SK-N-SH treated with all-trans-retinoic acid at 6 μM for 48 hours (cell line): ENCODE results near the gene INTS1.

Experiments used
- BACH2 ChIP-seq: fragments of 250-450 bp; sonication (Bioruptor Pico); IDR thresholded peaks from 2 replicates; pipeline ENCODE4 v1.9.0; 2021; ENCODE audit warnings: mild to moderate bottlenecking, borderline replicate concordance
- OSR1 ChIP-seq: fragments of 250-450 bp; sonication (Bioruptor Pico); IDR thresholded peaks from 2 replicates; pipeline ENCODE4 v1.8.0; 2022; ENCODE audit warnings: moderate library complexity, mild to moderate bottlenecking, inconsistent platforms
- RARB ChIP-seq: fragments of 250-450 bp; sonication (Bioruptor Pico); IDR thresholded peaks from 2 replicates; pipeline ENCODE4 v1.8.0; 2021; ENCODE audit warnings: mild to moderate bottlenecking, moderate library complexity
- TF ChIP-seq, protein P1 (sequence below): fragments of 250-450 bp; sonication (Bioruptor Pico); IDR thresholded peaks from 2 replicates; pipeline ENCODE4 v1.8.0; 2020; ENCODE audit warnings: mild to moderate bottlenecking, moderate library complexity, borderline replicate concordance
- TF ChIP-seq, protein P2 (sequence below): fragments of 250-450 bp; sonication (Bioruptor Pico); IDR thresholded peaks from 2 replicates; pipeline ENCODE4 v1.8.0; 2021; ENCODE audit warnings: low read depth, mild to moderate bottlenecking, moderate library complexity, borderline replicate concordance
- TF ChIP-seq, protein P3 (sequence below): fragments of 250-450 bp; sonication (Bioruptor Pico); IDR thresholded peaks from 2 replicates; pipeline ENCODE4 v1.5.0; 2020; ENCODE audit warnings: mild to moderate bottlenecking, moderate library complexity

DNA sequence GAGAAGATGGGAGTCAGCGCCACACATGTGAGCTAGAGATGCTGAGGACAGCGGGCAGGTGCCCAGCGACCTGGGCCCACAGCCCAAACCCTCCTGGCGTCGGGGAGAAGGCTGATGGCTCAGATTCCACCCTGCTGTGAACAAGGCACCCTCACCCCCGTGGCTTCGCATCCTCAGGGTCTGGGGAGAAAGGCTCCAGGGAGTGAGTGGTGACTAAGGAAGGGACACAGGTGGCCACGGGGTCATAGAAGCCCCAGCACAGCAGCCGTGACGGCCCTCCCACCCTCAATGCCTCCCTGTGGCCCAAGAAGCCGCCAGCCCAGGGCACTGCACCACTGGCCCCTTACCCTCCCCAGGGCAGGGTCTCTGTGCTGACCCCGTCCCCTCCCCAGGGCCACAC is 19.6 kb downstream of the INTS1 start:
- TF ChIP-seq, protein P1, sequence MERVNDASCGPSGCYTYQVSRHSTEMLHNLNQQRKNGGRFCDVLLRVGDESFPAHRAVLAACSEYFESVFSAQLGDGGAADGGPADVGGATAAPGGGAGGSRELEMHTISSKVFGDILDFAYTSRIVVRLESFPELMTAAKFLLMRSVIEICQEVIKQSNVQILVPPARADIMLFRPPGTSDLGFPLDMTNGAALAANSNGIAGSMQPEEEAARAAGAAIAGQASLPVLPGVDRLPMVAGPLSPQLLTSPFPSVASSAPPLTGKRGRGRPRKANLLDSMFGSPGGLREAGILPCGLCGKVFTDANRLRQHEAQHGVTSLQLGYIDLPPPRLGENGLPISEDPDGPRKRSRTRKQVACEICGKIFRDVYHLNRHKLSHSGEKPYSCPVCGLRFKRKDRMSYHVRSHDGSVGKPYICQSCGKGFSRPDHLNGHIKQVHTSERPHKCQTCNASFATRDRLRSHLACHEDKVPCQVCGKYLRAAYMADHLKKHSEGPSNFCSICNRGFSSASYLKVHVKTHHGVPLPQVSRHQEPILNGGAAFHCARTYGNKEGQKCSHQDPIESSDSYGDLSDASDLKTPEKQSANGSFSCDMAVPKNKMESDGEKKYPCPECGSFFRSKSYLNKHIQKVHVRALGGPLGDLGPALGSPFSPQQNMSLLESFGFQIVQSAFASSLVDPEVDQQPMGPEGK = no peak
- TF ChIP-seq, protein P2, sequence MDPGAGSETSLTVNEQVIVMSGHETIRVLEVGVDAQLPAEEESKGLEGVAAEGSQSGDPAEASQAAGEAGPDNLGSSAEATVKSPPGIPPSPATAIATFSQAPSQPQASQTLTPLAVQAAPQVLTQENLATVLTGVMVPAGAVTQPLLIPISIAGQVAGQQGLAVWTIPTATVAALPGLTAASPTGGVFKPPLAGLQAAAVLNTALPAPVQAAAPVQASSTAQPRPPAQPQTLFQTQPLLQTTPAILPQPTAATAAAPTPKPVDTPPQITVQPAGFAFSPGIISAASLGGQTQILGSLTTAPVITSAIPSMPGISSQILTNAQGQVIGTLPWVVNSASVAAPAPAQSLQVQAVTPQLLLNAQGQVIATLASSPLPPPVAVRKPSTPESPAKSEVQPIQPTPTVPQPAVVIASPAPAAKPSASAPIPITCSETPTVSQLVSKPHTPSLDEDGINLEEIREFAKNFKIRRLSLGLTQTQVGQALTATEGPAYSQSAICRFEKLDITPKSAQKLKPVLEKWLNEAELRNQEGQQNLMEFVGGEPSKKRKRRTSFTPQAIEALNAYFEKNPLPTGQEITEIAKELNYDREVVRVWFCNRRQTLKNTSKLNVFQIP (CRISPR knock-in tag) = no peak
- TF ChIP-seq RARB (no peak), BACH2 (CRISPR knock-in tag) (no peak), OSR1 (CRISPR knock-in tag) (no peak)
- TF ChIP-seq, protein P3, sequence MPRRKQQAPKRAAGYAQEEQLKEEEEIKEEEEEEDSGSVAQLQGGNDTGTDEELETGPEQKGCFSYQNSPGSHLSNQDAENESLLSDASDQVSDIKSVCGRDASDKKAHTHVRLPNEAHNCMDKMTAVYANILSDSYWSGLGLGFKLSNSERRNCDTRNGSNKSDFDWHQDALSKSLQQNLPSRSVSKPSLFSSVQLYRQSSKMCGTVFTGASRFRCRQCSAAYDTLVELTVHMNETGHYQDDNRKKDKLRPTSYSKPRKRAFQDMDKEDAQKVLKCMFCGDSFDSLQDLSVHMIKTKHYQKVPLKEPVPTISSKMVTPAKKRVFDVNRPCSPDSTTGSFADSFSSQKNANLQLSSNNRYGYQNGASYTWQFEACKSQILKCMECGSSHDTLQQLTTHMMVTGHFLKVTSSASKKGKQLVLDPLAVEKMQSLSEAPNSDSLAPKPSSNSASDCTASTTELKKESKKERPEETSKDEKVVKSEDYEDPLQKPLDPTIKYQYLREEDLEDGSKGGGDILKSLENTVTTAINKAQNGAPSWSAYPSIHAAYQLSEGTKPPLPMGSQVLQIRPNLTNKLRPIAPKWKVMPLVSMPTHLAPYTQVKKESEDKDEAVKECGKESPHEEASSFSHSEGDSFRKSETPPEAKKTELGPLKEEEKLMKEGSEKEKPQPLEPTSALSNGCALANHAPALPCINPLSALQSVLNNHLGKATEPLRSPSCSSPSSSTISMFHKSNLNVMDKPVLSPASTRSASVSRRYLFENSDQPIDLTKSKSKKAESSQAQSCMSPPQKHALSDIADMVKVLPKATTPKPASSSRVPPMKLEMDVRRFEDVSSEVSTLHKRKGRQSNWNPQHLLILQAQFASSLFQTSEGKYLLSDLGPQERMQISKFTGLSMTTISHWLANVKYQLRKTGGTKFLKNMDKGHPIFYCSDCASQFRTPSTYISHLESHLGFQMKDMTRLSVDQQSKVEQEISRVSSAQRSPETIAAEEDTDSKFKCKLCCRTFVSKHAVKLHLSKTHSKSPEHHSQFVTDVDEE = no peak
